ENCODE data around the gene FBL.

FBL gene

DNA sequence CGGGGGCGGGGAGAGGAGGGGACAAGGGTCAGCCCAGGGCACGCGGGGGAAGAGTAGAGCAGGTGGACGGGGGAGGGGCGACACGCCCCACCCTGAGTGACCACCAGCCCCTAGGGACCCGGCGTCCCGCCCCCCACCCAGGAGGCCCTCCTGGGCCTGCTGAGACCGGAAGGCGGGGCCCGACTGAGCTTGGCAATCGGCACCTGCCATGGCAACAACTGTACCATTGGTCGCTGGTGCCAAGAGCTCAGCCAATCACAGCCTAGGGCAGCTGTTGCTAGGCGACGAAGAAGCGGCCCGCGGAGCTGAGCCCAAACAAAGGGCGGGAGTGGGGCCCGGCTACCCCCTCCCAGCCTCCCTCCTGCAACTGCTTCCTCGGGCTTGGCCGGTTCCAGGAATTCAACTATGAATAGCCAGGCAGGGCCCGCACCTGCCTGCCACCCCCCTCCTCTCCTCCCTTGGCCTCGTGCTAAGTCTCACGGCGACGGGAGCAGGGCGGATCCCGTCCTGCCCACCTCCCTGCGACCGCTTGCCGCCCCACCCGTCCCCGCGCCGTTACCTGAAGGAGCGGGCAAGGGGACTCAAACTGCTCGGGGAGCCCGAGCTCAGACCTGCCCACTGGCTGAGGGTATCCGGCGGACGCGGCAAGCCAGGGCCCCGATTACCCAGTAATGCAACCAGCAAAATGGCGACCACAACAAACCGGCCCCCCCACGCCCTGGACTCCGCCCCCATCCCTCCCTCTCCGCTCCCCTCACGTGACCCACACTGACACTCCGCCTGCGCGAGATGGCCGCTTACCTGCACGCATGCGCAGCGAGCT, 12.5 kb downstream of the FBL start, which contains the start of gene DYRK1B:
Gene DYRK1B, minus strand, starts transcription at position 699 of the 823 bp plus-strand sequence. CDS start 2,295 bp downstream, outside the sequence.
- TF ChIP-seq TAF1 (IDR thresholded peaks at IDR 0.05; ENCODE audit: borderline replicate concordance, insufficient read depth, low read length) (no peak), FOXP2 (optimal IDR thresholded peaks at IDR 0.05; ENCODE audit: borderline replicate concordance, extremely low read depth, extremely low read length, insufficient read depth) (no peak), SIN3A (IDR thresholded peaks at IDR 0.05; ENCODE audit: borderline replicate concordance, insufficient read depth, low read length) (peak; percentile 94; the same call in 1 of the 2 replicates), POLR2AphosphoS5 (IDR thresholded peaks at IDR 0.05; ENCODE audit: low read depth, low read length) (peak; percentile 79; the same call in 1 of the 2 replicates)
- TF ChIP-seq, protein P1, sequence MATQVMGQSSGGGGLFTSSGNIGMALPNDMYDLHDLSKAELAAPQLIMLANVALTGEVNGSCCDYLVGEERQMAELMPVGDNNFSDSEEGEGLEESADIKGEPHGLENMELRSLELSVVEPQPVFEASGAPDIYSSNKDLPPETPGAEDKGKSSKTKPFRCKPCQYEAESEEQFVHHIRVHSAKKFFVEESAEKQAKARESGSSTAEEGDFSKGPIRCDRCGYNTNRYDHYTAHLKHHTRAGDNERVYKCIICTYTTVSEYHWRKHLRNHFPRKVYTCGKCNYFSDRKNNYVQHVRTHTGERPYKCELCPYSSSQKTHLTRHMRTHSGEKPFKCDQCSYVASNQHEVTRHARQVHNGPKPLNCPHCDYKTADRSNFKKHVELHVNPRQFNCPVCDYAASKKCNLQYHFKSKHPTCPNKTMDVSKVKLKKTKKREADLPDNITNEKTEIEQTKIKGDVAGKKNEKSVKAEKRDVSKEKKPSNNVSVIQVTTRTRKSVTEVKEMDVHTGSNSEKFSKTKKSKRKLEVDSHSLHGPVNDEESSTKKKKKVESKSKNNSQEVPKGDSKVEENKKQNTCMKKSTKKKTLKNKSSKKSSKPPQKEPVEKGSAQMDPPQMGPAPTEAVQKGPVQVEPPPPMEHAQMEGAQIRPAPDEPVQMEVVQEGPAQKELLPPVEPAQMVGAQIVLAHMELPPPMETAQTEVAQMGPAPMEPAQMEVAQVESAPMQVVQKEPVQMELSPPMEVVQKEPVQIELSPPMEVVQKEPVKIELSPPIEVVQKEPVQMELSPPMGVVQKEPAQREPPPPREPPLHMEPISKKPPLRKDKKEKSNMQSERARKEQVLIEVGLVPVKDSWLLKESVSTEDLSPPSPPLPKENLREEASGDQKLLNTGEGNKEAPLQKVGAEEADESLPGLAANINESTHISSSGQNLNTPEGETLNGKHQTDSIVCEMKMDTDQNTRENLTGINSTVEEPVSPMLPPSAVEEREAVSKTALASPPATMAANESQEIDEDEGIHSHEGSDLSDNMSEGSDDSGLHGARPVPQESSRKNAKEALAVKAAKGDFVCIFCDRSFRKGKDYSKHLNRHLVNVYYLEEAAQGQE (IDR thresholded peaks at IDR 0.05; ENCODE audit: insufficient read depth in 1 of 2, low read depth in 2 of 2, low read length in 2 of 2) = 0 out of 4 replicates have a peak, but pooled peaks of 1 of the 2 experiments have one; percentile 8

DNA sequence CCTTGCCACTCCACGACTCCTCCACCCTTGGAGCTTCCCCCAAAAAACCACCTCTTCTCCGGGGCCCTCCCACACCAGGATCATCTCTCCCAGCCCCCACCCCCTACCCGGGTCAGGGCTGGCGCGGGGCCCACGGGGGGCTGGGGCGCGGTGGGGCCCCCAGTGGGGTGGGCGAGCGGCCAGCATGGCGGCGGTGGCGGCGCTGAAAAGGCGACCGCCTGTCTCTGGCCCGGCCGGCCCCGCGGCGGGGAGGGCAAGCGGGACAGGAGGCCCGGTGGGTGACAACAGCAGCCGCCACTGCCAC, 13.1 kb downstream of the FBL start:
- TF ChIP-seq FOXP2 (optimal IDR thresholded peaks at IDR 0.05; ENCODE audit: borderline replicate concordance, extremely low read depth, extremely low read length, insufficient read depth) = no peak
- TF ChIP-seq SIN3A (IDR thresholded peaks at IDR 0.05; ENCODE audit: borderline replicate concordance, insufficient read depth, low read length) = no peak
- TF ChIP-seq TAF1 (IDR thresholded peaks at IDR 0.05; ENCODE audit: borderline replicate concordance, insufficient read depth, low read length) = no peak
- no peak for TF ChIP-seq POLR2AphosphoS5 (IDR thresholded peaks at IDR 0.05; ENCODE audit: low read depth, low read length)
- TF ChIP-seq, protein P1 (IDR thresholded peaks at IDR 0.05; ENCODE audit: insufficient read depth in 1 of 2, low read depth in 2 of 2, low read length in 2 of 2) = no peak

DNA sequence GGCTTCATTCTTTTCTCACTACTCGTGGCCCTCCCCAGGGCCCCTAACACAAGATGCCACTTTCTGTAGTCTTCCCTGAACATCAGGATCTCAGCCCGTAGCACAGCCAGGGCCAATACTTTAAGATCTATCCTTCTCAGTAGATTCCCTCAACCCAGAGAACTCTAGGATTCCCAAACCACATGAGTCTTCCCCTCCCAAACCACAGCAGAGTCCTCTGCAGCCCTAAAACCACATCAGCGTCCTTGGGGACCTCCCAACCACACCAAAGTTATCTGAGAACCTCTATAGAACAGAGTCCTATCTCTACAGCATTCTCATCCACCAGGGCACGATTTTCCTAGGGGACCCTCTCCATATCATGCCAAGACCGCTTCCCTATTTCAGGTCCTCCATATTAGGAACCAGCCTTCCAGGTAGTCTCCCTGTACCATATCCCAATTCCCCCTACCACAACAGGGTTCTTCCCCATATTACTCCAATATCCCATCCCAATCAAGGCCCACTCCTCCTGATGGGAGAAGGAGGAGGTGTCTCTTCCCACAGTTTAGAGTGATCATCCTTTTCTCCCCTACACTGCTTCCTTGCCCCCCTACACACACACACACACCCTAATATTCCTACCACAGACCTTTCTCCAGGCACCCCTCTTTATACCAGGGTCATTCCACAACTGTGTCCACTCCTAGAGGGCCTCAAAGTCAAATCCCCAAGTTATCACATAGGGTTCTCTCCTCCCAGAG, 13.7 kb downstream of the FBL start:
- no peak for TF ChIP-seq FOXP2 (optimal IDR thresholded peaks at IDR 0.05; ENCODE audit: borderline replicate concordance, extremely low read depth, extremely low read length, insufficient read depth)

DNA sequence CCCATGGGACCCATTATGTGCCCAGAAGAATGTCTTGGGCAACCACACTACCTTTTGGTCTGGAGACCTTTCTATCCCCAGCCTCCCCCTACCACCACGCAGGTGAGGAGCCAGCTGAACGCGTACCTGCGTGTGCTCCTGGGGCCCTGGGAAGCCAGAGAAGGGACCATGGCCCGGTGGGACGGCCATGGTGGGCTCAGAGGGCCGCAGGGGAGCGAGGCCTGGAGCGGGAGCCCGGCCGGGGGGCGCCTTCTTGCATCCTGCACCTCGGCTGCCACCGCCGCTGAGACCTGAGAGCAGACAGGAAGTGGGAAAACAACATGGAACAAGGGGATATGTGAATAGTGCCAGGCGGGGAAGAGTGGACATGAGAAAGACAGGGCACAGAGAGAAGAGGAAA, 14.5 kb downstream of the FBL start:
- TF ChIP-seq FOXP2 (optimal IDR thresholded peaks at IDR 0.05; ENCODE audit: borderline replicate concordance, extremely low read depth, extremely low read length, insufficient read depth) = no peak
- TF ChIP-seq, protein P1 (IDR thresholded peaks at IDR 0.05; ENCODE audit: insufficient read depth in 1 of 2, low read depth in 2 of 2, low read length in 2 of 2) = no peak
- TF ChIP-seq SIN3A (IDR thresholded peaks at IDR 0.05; ENCODE audit: borderline replicate concordance, insufficient read depth, low read length) = no peak
- TF ChIP-seq POLR2AphosphoS5 (IDR thresholded peaks at IDR 0.05; ENCODE audit: low read depth, low read length) = no peak
- no peak for TF ChIP-seq TAF1 (IDR thresholded peaks at IDR 0.05; ENCODE audit: borderline replicate concordance, insufficient read depth, low read length)

DNA sequence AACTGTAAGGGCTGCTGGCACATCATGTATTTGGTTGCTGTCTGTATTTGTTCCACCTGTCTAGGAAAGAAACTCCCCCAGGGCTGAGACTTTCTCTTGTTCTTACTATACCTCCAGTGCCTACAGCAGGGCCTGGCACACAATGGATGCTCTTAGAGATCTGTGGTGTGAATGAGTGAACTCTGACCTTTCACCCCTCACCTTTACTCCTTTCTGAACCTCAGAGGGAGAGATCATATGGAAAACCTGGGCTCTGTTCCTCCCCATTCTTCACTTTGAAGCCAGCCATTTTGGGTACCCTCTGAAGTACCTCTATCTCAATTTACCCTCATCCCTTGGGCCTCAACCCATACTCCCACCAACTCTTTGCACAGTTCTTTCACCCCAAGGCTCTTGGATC, 15.3 kb downstream of the FBL start:
- TF ChIP-seq POLR2AphosphoS5 (IDR thresholded peaks at IDR 0.05; ENCODE audit: low read depth, low read length) = no peak
- no peak for TF ChIP-seq FOXP2 (optimal IDR thresholded peaks at IDR 0.05; ENCODE audit: borderline replicate concordance, extremely low read depth, extremely low read length, insufficient read depth)
- TF ChIP-seq, protein P1 (IDR thresholded peaks at IDR 0.05; ENCODE audit: insufficient read depth in 1 of 2, low read depth in 2 of 2, low read length in 2 of 2) = no peak
- no peak for TF ChIP-seq TAF1 (IDR thresholded peaks at IDR 0.05; ENCODE audit: borderline replicate concordance, insufficient read depth, low read length)
- no peak for TF ChIP-seq SIN3A (IDR thresholded peaks at IDR 0.05; ENCODE audit: borderline replicate concordance, insufficient read depth, low read length)
